GM19035 (cell line): Measurements from ENCODE around the gene TTC39A.
"Not testable (repeated sequence)": the region's sequence is repeated elsewhere in the genome, so short reads cannot be mapped to it uniquely, and the experiment has no call there.

Experiments used
- ATAC-seq: cut with Tn5 transposase; IDR thresholded peaks from one replicate; pipeline ENCODE4 v1.9.1; 2021; ENCODE audit not compliant: unreplicated experiment

Gene TTC39A

DNA sequence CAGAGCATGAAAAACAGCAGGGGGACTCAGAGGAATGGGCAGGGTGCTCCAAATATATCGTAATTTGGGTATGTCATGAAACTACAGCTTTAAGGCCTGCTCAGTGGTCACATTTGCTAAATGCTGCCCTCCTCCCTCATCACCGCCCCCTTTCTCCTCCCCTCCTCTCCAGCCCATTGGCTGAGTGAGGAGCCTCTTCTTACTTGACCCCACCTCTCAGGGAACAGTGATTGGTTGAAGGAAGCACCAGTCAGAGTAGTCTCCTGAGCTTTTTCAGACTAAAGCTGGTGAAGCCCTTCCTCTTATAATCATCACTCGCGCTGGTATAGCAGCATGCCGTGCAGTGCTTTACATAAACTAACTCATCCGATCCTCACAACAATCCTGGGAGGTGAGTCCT lies 10.0 kb upstream of the TTC39A start:
- no peak for ATAC-seq

DNA sequence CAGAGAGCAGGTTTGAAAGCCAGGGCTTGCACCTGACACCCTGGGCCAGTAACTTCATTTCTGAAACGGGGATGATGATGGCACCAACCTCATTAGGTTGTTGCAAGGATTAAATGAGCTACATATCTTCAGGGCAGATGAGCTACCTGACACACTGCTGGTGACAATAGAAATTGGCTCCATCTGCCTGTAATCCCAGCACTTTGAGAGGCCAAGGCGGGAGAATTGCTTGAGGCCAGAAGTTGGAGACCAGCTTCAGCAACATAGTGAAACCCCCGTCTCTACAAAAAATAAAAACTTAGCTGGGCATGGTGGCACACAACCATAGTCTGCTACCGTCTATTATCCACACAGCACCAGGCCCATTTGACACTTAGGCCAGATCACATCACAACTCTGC lies 6.3 kb upstream of the TTC39A start:
- ATAC-seq: no peak

DNA sequence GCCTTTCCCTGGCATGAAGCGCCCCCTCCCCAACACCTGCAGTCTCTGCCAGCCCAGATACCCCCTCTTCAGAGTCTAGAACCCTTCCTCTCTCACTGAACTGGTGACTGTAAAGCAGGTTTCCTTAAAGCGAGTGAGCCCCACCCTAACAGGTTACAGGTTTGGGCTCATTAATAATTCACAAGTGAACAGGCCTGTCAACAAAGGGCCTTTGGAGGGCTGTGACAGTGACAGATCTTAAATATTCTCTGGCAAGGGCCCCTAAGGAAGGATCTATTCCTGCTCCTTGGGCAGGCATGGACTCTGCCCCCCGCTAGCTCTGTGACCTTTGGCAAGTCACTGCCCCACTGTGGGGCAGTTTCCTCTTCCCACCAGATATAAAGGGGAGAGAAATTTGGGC lies 5.6 kb upstream of the TTC39A start:
- no peak for ATAC-seq

DNA sequence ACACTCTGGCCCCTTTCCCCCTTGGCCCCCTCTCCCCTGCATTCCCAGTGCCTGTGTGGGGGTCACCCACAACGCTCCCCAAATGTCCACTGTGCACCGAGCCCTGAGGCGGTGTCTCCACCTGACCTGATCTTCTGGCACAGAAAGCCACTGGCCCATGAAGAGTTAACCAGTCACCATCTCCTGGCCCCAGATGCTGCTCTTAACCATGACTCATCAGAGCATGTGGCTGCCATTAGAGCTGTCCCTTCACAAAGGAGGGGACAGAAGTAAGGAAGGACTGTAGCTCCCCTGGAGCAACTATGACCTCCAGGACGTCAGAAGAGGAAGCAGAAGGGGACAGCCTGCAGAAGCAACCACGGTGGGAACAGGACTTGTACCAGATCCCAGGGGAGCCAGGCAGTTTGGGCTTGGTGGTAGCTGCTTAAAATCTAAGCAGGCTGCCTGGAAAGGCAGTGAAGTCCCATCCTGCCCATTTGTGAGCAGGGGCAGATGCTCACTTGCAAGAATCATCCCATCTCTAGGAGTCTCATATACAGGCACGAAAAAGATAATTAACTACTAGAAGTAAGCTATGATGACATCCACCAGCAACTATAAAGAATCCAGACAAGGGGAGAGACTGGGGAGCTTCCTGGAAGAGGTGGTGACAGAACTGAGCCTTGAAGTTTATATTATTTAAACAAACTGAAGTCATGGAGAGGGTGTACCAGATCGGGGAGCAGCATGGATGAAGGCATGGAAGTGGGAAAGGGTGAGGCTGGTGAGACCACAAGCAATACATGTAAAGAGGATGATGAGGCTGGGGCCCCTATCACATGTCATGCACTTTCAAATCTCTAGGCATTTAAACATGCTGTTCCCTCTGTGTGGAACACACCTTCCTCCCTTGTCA lies 1.1 kb upstream of the TTC39A start:
- ATAC-seq: no peak

DNA sequence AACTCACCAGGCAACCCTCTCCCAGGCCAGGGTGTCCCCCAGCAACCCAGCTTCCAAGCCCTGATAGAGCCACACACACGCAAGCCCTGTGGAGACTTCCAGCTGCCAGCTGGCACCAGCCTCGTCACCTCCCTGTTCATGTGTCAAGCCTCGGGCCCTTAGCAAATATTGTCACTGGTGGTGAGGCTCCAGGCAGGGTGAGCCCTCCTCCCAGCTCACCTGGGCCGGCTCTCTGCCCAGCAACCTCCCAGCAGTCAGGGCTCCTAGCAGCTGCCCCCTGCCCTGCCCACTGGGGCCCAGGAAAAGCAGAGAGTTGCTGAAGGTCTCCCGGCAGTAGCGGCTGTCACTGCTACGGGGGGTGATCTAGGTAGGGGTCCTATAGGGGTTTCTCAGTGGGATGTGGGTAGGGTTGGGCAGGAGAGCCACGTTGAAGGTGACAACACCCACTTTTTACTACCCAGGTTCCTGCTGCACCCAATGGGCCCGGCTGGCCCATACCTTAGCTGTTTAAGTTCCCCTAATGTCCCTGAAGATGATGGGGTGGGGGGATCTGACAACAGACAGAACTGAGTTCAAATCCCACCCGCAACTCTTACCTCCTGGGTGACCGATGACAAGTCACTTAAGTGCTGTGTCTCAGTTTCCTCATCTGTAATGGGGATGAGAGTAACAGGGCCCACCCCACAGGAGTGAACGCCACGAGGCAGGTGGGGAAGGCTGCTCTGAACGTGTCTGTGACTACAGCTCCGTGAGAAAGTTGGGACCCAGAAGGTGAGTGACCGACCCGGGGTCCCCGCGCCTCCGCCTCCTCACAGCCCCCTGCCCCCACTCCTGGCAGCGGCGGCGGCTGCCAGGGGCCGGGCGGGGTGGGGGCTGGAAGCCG lies 678 bp downstream of the TTC39A start:
- ATAC-seq: no peak

DNA sequence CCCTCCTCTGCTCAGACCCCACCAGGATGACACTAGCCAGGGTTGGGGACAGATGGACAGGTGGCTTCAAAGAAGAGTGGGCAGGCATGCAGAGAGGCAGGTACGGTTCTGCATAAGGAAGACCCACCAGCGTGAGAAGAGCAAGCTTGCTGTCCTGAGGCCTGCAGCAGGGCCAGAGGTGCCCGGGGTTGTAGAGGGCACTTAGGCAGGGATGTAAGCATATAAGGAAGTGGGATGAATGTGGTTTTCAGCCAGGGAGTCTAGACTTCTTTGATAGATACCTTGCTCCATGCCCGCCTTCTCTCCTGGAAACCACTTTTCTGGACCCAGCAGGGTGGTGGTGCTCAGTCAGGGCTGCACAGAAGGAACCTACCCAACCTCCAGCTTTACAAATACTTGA lies 1.4 kb downstream of the TTC39A start:
- no peak for ATAC-seq

DNA sequence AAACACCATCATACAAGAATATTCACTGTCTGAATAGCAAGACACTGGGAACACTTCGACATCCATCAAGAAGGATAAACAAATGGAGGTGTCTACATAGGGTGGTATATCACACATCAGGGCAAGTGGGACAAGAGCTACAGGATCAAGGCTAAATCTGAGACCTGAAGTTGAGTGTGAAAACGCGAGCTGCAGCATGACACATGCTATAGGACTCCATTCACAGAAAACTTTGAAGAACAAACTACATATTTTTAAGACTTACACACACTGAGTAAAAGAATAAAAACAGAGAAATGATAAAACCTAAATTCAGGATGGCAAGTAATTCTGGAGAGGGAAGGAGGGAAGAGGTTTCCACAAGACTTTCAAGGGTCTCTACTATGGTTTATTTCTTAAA lies 2.1 kb downstream of the TTC39A start:
- no peak for ATAC-seq

DNA sequence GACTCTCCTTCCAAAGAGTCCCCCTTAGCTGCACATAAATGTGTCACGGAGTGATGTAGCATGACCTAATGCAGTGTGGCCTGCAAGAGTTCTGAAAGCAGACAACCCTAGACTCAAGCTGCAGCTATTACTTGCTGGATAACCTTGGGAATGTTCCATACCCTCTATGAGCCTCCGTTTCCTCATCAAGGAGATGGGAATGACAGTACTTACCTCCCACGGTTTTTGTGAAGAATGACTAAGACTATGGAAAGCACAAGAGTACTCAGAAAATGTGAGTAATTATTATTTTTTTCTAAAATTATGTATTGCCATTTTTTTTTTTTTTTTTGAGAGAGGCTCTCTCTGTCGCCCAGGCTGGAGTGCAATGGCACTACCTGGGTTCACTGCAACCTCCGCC lies 3.0 kb downstream of the TTC39A start:
- no peak for ATAC-seq

DNA sequence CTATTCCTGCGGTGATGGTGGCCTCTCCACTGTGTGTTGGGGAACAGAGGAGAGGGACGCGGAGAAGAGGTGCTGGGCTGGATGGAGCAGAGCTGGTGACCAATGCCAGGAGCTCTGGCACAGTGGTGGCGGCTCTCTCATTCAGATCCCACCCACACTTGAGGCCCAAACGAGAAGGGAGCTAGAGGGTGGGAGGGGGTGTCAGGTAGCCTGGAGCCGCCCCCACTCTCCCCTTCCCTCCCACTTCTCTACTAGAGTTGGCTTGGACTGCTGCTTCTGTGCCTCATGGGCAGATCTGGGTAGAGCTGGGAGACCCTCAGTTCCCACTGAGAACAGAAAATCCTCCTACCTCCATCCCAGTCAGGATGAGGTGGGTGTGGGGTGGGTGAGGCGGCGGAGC lies 3.5 kb downstream of the TTC39A start:
- ATAC-seq: no peak

DNA sequence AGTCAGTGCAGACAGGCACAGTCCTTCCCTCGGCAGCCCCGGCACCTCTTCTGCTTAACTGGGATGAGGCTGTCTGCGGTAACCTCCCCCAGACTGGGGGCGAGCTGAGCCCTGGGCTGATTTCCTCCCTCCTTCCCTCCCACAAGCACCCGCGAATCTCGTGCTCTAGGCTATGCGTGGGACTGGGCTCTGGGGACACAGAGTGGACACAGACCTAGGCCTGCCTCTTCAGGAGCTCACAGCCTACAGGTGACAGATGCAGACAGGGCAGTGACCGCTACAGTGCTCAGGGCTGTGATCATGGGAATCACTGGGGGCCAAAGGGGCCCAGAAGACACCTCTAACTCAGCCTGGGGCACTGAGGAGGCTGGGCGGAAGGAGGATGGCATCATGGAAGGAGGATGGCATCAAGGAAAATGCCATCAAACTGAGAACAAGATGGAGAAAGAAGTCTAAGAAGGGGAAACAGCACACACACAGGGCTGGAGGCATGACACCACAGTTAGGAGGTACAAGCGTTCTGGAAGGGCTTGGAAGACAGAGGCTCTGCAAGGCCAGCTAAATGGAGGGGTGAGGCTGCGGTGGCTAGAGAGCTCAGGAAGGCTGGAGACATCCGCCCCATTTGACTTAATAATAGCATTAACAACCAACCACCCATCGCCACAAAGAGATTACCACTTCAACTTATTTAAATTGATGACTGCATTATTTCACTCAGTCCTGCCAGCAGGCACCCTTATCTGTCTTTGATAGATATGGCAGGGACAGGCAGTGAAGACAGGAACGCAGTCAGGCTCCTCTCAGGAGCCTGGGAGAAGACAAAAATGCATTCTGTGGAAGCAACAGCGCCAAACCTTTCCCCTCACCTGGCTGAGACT lies 4.2 kb downstream of the TTC39A start:
- no peak for ATAC-seq

DNA sequence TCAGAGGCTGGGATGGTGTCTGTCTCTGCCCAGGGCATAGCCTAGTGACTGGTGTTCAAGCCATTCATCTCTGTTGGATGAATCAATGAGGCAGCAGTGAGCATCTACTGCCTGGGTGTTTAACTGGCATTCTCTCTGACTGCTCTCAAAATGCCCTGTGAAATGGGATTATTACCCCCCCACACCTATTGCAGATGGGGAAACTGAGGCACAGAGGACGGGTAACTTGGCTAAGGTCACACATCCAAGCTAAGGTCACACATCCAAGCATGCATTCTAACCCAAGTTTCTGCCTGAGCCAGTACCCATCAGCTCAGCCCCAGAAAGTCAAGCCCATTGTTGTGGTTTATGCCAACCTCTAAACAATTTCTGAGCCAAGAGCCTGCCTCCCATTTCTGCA lies 5.0 kb downstream of the TTC39A start:
- no peak for ATAC-seq

DNA sequence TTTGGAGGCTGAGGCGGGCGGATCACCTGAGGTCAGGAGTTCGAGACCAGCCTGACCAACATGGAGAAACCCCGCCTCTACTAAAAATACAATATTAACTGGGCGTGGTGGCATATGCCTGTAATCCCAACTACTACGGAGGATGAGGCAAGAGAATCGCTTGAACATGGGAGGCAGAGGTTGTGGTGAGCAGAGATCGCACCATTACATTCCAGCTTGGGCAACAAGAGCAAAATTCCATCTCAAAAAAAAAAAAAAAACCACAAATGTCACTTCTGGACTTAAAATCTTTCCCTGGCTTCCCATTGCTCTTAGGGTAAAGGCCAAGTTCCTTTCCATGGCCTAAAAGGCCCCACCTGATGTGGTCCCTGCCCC lies 5.4 kb downstream of the TTC39A start:
- ATAC-seq: not testable (repeated sequence)

DNA sequence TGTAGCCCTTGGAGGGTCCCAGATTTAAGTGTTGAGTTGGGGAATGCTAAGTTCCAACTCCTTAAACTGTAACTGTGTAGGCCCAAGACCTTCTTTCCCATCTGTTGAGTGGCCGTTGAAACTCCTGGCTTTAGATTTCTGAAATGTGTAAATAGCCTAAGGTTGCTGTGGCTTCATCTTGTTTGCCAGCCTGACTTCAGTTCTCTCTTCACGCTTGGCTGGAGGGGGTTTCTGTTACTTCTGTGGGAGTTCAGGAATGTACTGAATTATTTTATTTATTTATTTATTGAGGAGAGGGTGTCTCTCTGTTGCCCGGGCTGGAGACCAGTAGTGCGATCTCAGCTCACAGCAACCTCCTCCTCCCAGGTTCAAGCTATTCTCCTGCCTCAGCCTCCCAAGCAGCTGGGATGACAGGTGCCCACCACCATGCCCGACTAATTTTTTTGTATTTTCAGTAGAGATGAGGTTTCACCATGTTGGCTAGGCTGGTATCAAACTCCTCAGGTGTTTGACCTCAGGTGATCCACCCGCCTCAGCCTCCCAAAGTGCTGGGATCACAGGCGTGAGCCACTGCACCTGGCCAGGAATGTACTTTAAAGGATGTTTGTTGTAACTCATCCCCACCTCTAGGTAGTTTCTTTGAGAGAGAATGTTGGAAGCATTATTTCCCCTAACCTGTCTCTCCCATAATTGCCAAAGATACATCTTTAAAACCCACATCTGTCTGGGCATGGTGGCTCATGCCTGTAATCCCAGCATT lies 5.9 kb downstream of the TTC39A start:
- ATAC-seq: no peak

DNA sequence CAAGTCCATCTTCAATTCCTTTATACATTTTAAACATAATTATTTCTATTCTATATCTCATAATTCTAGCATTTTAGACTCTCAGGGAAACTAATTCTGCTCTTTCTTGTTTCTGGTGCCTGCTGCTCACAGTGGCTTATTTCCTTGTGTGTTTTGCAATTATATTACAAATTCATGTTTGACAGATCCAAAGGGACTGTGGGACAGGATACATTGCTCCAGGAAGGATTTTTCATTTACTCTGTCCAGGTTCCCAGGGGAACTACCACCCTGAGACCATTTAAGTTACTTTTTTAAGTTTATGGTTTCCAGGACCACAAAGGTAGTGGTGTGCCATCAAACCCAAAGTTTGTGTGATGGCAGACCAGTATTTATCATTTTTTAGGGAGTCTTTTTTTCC lies 6.6 kb downstream of the TTC39A start:
- ATAC-seq: no peak

DNA sequence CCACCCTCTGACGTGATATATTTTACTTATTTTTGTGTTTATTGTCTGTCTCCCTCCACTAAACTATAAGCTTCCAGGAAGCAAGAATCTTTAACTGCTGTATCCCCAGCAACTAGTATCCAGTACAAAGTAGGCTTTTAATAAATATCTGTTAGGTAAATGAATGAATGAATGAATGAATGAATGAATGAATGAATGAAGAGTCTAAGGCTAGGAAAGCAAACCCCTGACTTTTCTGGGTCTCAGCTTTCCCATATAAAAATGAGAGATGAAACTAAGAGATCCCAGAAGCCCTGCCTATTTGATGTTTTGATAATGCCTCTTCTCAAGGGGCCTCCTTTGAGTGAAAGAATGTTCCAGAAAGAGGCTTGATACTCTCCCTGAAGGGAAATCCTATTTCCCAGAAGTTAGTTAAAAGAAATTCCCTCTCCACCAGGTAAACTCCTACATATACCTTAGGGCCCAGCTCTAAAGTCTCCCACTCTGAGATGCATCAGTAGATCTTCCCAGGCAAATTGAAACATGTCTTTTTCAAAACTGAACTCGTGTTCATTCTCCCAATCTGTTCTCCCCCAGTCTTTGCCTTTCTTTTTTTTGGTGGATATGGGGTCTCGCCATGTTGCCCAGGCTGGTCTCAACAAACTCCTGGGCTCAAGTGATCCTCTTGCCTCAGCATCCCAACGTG lies 7.8 kb downstream of the TTC39A start:
- no peak for ATAC-seq

DNA sequence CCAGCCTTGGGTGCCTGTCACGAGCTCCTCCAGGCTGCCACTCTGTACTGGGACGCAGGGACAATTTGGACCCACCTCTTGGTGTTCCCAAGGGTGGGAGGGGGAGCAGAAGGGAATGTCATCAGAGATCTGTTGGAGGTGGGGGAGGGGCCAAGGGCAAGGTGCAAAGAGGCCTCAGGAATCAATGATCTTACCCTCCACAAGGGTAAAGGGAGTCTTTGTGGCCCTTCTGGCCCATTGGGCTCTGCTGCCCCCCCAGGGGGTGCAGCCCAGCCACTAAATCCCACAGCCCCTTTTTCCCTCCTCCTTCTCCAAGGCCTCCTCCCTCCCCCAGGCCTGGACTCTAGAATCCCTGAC lies 8.5 kb downstream of the TTC39A start:
- ATAC-seq: no peak

DNA sequence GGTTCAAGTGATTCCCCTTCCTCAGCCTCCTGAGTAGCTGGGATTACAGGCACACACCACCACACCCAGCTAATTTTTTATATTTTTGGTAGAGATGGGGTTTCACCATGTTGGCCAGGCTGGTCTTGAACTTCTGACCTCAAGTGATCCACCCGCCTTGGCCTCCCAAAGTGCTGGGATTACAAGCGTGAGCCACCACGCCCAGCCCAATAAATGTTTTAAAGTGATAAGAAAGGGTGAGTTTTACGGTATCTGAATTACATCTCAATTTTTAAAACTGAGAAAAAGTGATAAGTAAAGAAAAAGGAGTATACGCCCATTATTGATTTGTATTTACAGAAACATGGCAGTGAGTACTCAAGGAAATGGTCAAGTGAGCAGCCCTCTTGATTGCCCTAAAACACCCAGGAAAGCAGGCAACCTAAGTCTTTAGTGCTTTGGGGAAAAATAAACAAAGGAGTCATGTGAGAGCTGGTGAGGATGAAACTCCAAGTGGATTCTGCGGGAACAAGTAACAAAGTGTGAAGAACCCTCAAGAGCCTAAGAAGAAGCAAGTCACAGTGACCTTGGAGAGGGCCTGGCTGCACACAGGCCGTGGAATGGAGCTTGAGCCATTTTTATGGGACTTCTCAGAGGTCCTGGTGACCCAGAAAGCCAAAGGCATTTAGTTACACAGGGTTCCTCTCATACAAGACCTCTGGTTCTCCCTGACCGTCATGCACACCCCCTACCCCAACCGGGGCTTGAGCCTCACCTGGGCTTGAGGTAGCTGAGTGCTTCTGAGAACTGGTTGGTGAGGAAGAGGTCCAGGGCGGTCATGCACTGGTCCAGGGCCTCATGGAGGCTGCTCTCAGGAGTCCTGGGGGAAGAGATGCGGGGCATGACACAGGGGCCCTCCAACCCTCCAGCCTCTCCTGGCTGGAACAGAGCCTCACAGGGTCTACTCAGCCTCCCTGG lies 9.1 kb downstream of the TTC39A start:
- ATAC-seq: no peak

DNA sequence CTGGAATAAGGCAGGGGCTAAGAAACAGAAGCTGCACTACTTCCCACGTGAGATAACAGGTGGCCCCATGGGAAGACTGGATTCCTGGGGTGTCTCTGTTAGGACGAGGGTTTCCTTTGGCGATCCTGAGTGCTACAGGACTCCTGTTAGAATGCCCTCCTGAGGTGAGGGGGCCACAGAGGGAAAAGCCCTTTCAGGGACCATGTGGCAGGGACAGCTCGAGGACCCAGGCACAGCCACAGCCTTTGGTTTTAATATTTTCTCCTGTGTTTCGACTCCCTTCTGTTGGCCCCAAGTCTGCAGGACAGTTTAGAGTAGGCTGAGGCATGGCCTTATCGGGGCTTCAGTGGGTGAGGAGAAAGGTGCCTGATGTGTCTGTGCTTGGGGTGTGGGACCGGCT lies 12.6 kb downstream of the TTC39A start:
- ATAC-seq: no peak

DNA sequence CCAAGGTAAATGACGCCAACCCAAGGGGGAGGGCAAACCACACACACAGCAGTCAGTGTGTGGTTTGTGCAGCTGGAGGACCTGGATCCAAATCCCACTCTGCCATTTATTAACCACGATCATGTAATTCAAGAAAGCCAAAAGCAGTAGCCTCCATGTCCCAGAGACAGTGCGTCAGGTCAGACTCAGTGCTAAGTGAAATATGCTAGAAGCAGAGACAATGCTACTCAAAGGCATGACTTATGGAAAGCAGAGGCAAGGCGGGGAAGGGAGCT lies 13.6 kb downstream of the TTC39A start:
- no peak for ATAC-seq
